Stimulated activated CD8-positive, alpha-beta memory T cell treated with anti-CD3 and anti-CD28 coated beads, Interleukin-15, amount 100 ng/mL, for 4 hours (primary cell): ENCODE measurements around the gene PCBP1.
"Not testable (repeated sequence)": the region's sequence is repeated elsewhere in the genome, so short reads cannot be mapped to it uniquely, and the experiment has no call there.

Source experiments
- DNase-seq, 2 donors: peaks; one replicate each; pipeline ENCODE4 v3.0.0-alpha.2; 2020; ENCODE audit warnings: low read depth in 2 of 2

Gene PCBP1

GRCh38 chr2:70081221-70081620 is 6.1 kb upstream of the PCBP1 start:
- no peak for DNase-seq

- peak in 1 of 2 donors; percentile 30 for DNase-seq
Observed at GRCh38 chr2:70083344-70084156, 3.7 kb upstream of the PCBP1 start.

DNA sequence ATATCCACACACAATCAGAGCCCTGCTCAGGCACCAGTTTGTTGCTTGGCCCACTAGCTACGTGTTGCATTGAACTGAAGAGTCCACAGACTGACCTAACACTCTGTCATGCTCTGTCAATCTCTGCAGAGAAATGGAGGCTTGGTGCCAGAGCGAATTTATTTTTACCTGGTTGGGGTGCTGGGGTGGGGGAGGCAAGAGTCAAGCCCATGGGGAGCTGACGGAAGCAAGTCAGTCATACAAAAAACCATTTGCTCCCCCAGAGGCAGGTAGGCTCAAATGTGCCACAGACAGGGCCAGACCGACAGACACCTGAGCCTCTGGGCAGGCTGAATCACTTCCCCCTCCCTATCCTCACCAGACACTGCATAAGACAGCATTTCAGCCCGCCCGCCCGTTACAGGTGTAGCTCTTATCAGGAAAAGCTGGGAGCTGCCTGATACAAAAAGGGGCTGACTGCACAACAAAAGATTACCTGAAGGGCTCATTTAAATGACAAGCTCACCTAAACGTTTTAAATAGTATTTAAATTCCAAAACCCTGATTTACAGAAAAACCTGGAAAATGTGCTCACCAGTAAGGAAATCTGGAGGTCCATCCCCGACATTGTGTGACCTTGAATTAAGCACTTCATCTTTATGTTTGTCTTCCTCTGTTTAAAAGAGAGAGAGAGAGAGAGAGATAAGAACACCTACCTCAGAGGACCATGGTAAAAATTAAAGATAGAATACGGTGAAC is 2.1 kb upstream of the PCBP1 start:
- peak; percentile 52 to 54 for DNase-seq

DNA sequence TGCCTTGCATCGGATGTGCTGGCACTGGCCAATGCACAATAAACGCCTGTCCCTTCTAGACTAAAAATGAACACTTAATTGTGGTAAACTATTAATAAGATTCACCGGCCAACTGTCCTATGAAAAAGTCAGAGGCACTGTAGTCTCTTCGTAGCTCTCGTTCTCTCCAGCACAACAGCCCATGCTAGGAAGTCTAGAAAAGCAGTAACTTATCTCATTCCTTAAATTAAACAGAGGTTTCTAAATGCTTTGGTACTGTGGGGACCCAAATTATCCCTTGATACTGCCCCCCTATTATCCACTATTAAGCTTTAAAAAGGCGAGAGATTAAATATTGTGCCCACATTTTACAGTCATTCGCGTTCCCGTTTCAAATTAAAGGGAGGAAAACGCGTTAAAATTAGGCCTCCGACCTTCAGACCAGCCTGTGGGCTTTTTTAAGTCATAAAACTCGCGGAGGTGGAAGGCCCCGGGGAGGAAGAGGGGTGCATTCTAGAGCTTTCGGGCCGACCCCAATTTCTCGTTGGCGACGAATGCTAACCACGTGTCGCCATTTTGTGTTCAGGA is 1.5 kb upstream of the PCBP1 start:
- DNase-seq: no peak

GRCh38 chr2:70086278-70086837 is 919 bp upstream of the PCBP1 start:
- DNase-seq: peak; percentile 50 to 61

DNA sequence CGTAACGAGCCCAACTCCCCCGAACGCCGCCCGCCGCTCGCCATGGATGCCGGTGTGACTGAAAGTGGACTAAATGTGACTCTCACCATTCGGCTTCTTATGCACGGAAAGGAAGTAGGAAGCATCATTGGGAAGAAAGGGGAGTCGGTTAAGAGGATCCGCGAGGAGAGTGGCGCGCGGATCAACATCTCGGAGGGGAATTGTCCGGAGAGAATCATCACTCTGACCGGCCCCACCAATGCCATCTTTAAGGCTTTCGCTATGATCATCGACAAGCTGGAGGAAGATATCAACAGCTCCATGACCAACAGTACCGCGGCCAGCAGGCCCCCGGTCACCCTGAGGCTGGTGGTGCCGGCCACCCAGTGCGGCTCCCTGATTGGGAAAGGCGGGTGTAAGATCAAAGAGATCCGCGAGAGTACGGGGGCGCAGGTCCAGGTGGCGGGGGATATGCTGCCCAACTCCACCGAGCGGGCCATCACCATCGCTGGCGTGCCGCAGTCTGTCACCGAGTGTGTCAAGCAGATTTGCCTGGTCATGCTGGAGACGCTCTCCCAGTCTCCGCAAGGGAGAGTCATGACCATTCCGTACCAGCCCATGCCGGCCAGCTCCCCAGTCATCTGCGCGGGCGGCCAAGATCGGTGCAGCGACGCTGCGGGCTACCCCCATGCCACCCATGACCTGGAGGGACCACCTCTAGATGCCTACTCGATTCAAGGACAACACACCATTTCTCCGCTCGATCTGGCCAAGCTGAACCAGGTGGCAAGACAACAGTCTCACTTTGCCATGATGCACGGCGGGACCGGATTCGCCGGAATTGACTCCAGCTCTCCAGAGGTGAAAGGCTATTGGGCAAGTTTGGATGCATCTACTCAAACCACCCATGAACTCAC is 673 bp downstream of the PCBP1 start:
- no peak for DNase-seq

GRCh38 chr2:70088598-70089219 is 1.4 kb downstream of the PCBP1 start:
- DNase-seq: no peak

GRCh38 chr2:70089220-70089982 is 2.1 kb downstream of the PCBP1 start:
- DNase-seq: no peak

DNA sequence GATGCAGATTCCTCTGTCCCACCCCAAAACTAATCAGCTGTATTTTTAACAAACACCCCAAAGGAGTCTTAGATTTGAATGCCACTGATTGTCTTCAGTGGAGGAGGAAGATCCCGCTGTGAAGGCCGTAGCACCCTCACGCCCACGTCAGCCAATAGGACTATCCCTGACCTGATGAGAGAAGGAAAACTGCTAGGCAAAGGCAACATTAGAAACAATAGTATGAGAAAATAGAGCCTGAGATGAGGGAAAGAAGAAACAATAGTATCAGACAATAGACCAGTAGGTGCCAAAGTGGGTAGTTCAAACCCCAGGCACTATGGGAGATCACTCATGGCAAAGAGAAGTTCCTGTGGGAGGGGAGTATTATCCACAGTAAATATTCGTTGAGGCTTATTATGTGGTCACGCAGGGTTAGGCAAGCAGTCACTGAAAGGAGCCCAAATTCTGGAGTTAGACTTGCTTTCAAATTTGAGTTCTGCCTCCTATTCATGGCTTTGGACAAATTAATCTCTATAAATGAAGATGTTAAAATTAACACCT is 2.8 kb downstream of the PCBP1 start:
- no peak for DNase-seq

DNA sequence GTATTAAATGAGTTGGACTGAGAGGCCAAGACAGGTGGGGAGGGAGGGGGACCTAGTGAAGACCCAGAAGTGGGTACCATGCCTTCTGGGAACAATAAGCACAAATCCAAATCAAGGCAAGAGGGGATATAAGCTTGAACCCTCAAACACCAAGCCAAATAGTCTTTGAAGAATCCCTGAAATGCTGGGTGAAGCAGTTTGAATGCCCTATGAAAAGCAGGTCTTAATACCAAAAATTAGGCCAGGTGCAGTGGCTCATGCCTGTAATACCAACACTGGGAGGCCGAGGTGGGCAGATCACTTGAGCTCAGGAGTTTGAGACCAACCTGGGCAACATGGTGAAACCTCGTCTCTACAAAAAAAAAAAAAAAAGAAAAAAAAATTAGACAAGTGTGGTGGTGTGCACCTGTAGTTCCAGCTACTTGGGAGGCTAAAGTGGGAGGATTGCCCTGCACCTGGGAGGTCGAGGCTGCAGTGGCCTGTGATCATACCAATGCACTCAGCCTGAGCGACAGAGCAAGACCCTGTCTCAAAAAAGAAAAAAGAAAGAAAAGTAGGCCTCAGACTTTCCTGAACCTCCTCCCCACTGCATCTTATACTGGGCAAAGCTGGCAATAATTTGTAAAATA is 3.5 kb downstream of the PCBP1 start:
- no peak for DNase-seq

DNA sequence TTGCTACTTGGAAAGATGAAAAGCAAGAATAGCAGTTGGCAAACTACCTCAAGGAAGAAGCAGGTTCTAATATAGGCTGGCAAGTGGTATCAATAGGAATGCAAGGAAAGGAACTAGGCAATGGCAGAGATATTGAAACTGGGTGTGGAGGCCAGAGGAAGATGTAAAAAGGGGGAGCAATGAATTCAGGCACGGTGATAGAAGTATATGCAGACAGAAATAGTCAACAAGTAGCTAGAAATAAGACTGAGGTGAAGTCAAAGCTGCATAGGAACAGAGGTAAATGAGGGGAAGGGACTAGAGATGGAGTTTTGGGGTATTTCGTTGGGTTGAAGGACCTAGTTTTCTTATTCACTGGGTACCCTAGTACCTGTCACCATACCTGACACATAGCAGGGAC is 4.1 kb downstream of the PCBP1 start:
- no peak for DNase-seq

GRCh38 chr2:70091816-70092215 is 4.5 kb downstream of the PCBP1 start:
- no peak for DNase-seq

DNA sequence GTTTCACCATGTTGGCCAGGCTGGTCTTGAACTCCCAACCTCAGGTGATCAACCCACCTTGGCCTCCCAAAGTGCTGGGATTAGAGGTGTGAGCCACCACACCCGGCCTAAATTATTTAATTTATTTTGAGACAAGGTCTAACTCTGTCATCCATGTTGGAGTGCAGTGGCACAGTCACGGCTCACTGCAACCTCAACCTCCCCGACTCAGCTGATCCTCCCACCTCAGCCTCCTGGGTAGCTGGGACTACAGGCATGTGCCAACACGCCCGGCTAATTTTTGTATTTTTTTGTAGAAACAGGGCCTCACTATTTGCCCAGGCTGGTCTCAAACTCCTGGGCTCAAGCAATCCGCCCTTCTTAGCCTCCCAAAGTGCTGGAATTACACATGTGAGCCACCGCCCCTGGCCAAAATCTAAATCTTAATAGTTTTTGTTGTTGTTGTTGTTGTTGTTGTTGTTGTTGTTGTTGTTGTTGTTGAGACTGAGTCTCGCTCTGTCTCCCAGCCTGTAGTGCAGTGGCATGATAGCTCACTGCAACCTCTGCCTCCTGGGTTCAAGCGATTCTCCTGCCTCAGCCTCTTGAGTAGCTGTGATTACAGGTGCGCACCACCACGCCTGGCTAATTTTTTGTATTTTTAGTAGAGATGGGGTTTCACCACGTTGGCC is 5.4 kb downstream of the PCBP1 start:
- not testable (repeated sequence) for DNase-seq

- DNase-seq: no peak
Observed at GRCh38 chr2:70094171-70094977, 7.1 kb downstream of the PCBP1 start.

DNA sequence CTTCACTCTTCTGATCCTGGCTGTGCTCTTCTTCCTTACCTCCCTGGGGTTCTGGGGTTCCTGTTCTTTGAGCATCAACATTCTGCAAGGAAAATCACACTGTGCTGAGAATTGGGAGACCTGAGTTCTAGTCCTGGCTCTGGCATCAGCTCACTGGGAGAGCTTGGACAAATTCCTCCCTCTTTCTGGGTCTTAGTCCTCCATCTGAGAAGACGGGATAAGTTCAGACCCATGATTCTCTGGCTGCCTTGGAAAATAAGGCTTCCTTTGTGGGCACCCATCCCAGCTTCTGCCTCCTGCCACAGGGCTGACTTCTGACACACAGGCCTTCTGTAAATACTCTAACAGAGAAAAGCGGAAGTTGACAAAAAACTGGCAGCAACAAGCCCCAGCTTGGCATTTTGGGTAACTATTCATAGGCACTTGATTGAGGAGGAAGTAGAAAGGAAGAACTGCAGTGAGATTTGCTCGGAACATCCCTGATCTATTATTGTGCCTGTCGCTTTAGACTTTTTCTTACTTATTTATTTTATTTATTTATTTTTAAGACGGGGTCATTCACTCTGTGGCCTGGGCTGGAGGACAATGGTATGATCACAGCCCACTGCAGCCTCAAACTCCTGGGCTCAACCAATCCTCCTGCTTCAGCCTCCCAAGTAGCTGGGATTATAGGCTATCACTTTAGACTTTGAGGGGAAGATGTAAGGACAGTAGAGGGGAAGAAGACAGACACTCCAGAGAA is 7.9 kb downstream of the PCBP1 start:
- DNase-seq: no peak

DNA sequence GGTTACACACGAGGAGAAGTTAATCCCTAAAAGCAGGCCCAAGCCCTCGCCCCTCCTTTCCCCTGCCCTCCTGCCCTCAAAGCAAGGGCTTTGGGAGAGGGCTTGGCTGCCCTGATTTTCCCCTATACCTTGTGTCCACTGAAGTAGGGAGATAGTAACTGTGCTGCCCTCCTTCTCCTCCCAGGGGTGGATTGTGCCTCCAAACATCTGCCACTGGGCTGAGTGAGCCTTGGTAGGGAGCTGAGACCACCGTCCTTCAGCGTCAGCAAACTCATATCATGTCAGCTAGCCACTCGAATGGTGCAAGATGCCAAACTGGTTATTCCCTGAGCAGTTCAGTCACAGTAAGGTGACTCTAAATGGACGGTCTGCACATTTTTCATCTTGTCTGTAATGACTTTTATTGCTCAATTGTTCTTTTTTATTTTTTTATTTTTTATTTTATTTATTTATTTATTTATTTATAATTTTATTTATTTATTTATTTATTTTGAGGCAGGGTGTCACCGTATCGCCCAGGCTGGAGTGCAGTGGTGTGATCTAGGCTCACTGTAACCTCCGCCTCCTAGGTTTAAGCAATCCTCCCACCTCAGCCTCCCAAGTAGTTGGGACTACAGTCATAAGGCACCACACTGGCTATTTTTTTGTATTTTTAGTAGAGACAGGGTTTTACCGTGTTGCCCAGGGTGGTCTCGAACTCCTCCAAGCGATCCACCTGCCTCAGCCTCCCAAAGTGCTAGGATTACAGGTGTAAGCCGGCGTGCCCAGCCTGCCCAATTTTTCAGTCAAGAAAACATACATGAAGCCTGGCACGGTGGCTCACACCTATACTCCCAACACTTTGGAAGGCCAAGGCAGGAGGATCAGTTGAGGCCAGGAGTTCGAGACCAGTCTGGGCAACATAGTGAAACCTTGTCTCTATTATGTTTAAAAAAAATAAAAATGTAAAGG is 8.7 kb downstream of the PCBP1 start:
- DNase-seq: no peak
